GM18502 (cell line): ENCODE measurements around the gene EHD4.
A peak's percentile ranks its signal among the peaks of the same experiment; 100 is the strongest.

Source experiments
- ATAC-seq: cut with Tn5 transposase; IDR thresholded peaks from one replicate; pipeline ENCODE4 v1.9.1; 2021; ENCODE audit warnings: mild to moderate bottlenecking; ENCODE audit not compliant: unreplicated experiment, poor library complexity

The EHD4 gene

GRCh38 chr15:41981371-41982132, 9.2 kb upstream of the EHD4 start:
- no peak for ATAC-seq

- no peak for ATAC-seq
Measured at GRCh38 chr15:41980654-41981323, 8.4 kb upstream of the EHD4 start.

- no peak for ATAC-seq
Measured at GRCh38 chr15:41979493-41980266, 7.3 kb upstream of the EHD4 start.

- no peak for ATAC-seq
Measured at GRCh38 chr15:41978534-41978933, 6.2 kb upstream of the EHD4 start.

- no peak for ATAC-seq
Measured at GRCh38 chr15:41977757-41978383, 5.5 kb upstream of the EHD4 start.

GRCh38 chr15:41975669-41976068, 3.3 kb upstream of the EHD4 start:
- ATAC-seq = no peak

GRCh38 chr15:41974041-41974440, 1.7 kb upstream of the EHD4 start:
- ATAC-seq = no peak

- ATAC-seq = peak; percentile 22
Measured at GRCh38 chr15:41971895-41972252, 483 bp downstream of the EHD4 start.

GRCh38 chr15:41971089-41971894, 1.1 kb downstream of the EHD4 start:
- peak; percentile 55 for ATAC-seq

GRCh38 chr15:41970456-41970855, 1.9 kb downstream of the EHD4 start:
- no peak for ATAC-seq

GRCh38 chr15:41969851-41970431, 2.4 kb downstream of the EHD4 start:
- ATAC-seq = no peak

GRCh38 chr15:41968701-41969100, 3.7 kb downstream of the EHD4 start:
- ATAC-seq = no peak

- ATAC-seq = no peak
Measured at GRCh38 chr15:41967506-41968206, 4.7 kb downstream of the EHD4 start.

GRCh38 chr15:41966920-41967465, 5.4 kb downstream of the EHD4 start:
- no peak for ATAC-seq

- ATAC-seq = no peak
Measured at GRCh38 chr15:41966414-41966812, 5.9 kb downstream of the EHD4 start.

- no peak for ATAC-seq
Measured at GRCh38 chr15:41965441-41966413, 6.6 kb downstream of the EHD4 start.

- no peak for ATAC-seq
Measured at GRCh38 chr15:41961595-41962202, 10.7 kb downstream of the EHD4 start.
